CD4-positive, alpha-beta T cell treated with Interleukin-17A for 4 hours (primary cell): ENCODE results near the gene OTOA.
"Not testable (repeated sequence)": the region's sequence is repeated elsewhere in the genome, so short reads cannot be mapped to it uniquely, and the experiment has no call there.

Experiments used
- DNase-seq: peaks from one replicate; pipeline ENCODE4 v3.0.0-alpha.2; 2020; ENCODE audit warnings: mixed read lengths

Gene OTOA

DNA sequence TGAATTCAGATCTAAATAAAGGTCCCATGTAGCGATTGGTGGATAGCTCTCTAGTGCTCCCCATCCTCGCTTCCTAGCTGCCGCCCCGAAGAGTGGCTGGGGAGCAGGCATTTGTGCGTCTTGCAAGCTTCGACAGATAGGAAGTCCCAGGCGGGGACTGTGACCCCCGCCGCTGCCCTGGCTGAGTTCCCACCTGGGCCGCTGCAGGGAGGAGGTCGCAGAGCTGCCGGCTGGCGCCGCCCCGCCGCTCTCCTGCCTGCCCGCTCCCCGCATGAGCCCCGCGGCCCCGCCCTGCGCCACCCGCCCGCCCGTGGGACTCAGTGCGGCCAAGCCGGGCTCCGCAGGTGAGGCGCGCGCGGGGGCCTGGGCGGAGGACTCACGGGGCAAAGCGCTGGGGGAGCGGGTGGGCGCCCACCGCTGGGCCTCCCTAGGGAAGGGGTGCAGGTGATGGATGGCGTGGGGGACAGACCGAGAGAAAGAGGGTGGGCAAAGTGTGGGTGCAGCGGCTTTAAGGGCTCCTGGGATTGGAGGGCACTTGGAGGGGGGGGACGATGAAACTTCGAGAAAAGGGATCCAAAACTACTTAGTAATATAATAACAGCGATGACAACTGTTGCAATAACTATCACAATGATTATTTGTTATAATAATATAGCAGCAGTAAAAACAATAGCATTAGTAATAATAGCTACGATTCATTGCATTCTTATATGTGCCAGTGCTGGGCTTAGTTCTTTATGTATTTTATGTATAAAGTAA lies at the start of gene OTOA:
TSS of gene OTOA (plus strand) at position 80 of the 759 bp plus-strand sequence. CDS start 14,547 bp downstream, outside the sequence.
- DNase-seq = peak; percentile 63

DNA sequence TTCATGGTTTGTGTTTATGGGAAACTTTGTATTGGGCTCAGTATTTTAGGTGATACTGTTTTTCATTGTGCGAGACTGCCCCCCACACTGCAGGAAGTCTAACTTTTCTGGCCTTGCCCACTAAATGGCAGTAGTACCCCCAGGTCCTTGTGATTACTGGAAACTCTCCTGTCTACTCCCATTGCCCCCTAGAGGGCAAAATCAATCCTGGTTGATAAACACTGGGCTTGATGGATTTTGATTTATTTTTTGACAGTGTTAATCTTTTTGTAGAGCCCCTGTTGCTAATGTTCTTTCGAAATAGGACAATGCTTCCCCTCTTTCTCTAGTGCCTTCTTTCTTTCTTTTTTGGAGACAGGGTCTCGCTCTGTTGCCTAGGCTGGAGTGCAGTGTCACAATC lies 48.9 kb upstream of the OTOA start:
- DNase-seq = no peak

DNA sequence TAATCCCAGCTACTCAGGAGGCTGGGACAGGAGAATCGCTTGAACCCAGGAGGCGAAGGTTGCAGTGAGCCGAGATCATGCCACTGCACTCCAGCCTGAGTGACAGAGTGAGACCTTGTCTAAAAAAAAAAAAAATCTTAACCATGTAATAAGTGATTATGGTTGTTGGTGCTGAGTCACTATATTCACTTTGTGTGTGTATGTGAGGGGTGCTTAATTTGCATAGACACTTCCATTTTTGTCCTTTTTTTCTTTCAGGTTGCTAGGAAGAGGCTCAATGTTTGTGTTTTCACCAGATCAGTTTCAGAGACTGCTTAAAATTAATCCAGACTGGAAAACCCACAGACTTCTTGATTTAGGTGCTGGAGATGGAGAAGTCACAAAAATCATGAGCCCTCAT lies 46.2 kb upstream of the OTOA start:
- no peak for DNase-seq

DNA sequence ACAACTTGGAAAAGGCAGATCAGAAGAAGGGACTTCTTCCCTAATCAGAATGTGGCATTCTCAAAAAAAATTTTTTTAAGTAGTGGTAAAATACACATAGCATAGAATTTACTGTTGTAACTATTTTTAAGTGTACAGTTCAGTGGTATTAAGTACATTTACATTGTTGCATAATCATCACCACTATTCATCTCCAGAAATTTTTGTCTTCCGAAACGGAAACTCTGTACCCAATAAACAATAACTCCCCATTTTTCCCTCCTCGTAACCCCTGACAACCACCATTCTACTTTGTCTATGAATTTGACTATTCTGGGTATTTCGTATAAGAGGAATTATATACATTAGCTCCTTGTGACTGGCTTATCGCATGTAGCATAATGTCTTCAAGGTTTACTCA lies 45.5 kb upstream of the OTOA start:
- DNase-seq = no peak

DNA sequence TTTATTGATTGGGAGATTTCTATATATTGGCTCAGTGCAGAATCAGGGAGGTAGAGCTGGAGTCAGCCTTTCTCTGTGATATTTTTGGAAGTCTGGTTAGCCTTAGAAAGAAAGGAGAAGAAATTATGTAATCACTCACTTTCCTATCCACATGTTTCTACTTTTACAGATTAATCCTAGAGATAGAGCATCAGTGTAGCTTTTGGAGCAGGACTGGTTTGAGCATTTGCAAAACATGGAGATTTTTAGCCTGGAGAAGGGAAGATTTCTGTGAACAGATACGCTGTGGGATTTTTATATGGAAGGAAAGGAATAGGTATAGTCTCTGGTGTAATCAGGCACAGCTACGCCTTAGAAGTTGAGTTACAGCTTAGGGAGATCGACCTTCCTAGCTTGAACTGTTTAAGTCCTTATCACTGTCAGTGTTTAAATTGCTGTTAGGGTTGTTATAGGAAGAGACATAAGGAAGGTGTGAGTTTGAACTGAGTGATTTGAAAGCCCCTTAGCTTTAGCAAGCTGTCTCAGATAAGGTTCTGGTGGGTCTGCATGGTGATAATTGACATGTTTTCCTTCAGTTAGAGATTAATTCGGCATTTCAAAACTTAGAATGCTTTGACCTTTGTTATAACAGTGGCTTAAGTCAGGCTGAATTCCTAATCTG lies 43.9 kb upstream of the OTOA start:
- no peak for DNase-seq

DNA sequence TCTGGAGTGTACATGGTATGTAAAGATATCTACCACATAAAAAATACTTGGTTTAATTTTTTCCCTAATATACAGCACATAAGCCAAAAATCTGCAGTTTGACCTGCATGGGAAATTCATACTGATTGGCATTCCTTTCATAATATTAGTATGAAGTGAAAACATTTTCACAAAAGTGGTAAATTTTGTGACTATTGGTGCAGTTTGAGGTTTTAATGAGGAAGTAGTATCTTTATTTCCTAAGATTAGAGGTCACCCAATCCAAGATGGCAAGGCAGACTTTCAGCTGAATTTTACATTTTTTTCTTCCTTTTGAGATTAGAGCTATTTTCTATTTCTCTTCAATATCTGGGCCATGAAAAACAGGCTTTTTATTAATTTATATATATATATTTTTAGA lies 43.2 kb upstream of the OTOA start:
- DNase-seq = no peak

DNA sequence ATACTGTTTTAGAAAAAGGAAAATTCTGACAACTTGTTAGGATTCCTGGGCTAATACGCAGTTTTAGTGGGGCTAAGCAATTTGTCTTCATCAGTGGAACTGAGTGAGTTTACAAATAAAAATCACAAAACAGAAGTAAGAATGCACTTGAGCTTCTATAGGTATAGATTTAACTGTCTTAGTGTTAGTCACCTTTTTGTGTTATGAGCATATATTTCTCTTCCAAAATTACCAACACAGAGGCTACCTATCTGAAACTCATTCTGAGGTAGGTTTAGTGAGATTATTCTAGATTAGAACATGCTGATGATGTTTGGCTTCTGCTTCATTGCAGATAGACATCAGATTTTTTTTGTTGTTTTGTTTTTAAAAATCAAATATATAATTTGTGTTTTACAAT lies 41.2 kb upstream of the OTOA start:
- DNase-seq = no peak

DNA sequence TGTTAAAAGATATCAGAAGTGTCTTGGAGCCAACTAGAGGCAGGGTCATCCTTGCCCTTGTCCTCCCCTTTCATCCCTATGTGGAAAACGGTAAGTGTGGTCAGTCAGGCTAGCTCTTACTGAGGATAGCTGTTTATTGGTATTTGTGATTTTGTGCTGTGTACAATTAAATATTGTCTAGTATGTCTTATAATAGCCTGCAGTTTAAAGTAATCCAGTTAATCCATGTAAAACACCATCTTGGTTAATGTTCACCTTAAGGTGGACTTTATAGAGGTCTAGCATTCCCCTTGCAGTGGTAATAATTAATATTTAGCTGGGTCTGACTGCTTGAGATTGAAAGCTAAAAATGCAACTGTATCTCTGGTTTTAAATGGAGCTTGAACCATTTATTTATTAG lies 38.7 kb upstream of the OTOA start:
- no peak for DNase-seq

DNA sequence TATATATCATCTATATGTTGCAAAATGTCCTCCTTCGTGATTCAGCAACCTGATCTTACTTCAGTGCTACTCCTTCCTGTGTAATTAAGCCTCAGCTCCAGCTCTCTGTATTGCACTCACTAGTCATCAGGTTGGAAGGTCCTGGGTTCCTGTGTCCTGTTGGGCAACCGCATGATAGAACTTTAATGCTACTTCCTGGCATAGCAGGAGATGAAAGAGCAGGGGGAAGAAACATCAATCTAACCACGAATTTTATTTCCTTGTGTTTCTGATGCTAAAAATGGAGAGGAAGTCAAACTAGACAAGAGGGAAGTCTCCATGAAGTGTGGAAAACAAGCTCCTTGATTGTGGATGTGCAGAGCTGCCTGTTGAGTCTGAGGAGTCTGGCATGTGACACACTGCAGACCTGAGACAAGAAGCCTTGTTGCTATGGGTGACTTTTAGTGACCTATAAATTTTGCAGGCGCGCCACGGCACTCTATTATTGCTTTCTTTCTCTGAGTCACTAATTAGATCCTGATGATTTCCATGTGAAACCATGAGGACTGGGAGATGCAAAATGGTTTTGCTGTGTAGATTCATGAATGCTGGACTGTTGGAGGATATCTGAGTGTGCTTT lies 37.0 kb upstream of the OTOA start:
- peak; percentile 37 for DNase-seq

DNA sequence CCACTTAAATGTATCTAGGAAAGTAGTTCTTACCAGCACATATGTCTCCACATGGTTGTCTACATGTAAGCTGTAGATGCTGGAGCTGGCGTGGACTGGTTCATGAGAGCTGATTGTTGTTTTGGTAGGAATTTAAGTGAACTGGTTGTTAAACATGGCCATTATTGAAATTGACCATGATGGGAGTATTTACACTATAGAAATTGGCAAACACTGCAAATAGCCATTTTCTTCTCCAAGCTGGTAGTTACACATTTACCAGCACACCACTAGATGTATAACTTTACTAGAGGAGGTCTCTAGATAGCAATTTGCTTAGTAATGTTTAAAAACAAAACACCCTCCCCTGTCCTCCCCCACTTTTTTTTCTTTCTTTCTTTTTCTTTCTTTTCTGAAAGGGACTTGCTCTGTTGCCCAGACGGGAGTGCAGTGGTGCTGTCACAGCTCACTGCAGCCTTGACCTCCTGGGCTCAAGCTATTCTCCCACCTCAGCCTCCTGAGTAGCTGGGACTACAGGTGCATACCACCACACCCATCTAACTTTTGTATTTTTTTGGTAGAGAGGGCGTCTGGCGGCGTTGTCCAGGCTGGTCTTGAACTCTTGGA lies 35.5 kb upstream of the OTOA start:
- DNase-seq = no peak

DNA sequence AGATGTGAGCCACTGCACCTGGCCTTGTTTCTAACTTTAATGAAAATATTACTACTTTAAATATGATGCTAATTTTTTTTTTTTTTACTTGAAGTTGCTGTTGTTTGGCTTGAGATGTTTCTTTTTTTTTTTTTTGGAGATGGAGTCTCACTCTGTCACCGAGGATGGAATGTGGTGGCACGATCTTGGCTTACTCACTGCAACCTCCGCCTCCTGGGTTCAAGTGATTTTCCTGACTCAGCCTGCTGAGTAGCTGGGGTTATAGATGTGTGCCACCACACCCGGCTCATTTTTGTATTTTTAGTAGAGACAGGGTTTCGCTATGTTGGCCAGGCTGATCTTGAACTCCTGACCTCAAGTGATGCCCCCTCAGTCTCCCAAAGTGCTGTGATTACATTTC lies 35.0 kb upstream of the OTOA start:
- DNase-seq = no peak

DNA sequence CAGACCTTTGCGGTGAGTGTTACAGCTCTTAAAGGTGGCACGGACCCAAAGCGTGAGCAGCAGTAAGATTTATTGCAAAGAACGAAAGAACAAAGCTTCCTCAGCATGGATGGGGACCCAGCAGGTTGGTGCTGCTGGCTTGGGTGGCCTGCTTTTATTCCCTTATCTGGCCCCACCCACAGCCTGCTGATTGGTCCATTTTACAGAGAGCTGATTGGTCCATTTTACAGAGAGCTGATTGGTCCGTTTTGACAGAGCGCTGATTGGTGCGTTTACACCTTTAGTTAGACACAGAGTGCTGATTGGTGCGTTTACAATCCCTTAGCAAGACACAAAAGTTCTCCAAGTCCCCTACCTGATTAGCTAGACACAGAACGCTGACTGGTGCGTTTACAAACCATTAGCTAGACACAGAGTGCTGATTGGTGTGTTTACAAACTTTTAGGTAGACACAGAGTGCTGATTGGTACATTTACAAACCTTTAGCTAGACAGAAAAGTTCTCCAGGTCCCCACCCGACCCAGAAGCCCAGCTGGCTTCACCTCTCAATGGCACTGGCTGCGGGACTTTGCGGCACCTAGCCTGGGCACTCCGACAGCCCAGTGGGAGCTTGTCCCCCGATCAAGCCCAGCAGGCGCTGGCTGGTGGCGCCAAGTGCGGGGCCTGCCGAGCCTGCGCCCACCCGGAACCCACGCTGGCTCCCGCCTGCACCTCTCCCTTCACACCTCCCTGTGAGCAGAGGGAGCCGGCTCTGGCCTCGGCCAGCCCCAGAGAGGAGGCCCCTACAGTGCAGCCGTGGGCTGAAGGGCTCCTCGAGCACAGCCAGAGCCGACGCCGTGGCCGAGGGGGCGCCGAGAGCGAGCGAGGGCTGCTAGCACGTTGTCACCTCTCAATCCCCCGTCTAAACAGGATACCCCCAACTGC lies 33.9 kb upstream of the OTOA start:
- not testable (repeated sequence) for DNase-seq

DNA sequence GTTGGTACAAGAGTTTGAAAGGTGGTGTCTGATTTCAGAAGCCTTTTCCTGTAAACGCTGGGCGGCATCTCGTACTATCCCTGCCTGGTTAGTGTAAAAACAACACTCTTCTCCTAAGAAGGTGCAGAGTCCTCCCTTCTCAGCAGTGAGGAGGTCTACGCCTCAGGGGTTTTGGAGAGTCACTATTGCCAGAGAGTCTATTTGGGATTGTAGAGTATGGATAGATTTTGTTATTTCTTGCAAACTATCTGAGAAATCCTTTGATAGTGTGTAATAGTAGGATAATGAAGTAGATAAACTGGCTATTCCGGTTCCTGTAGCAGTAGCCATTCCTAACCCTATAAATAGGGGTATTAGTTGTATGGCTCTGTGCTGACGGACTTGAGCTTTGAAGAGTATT lies 32.9 kb upstream of the OTOA start:
- not testable (repeated sequence) for DNase-seq

DNA sequence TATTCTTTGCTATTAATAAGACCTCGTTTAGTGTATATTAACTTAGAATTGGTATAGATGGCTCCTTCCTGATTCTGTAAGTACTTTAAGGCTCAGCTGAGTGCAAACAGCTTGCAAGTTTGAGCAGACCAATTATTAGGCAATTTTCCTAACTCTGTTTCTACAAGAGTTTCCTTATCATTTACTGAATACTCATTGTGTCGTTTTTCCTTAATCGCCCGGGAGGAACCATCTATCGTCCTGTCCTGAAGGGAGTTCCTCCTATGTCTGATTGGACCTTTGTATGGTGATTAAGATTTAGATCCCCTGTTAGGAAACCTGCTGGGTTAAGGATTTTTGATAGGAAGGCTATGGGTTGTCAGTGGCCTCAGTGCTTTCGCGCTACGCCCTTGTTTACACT lies 32.4 kb upstream of the OTOA start:
- DNase-seq = not testable (repeated sequence)

DNA sequence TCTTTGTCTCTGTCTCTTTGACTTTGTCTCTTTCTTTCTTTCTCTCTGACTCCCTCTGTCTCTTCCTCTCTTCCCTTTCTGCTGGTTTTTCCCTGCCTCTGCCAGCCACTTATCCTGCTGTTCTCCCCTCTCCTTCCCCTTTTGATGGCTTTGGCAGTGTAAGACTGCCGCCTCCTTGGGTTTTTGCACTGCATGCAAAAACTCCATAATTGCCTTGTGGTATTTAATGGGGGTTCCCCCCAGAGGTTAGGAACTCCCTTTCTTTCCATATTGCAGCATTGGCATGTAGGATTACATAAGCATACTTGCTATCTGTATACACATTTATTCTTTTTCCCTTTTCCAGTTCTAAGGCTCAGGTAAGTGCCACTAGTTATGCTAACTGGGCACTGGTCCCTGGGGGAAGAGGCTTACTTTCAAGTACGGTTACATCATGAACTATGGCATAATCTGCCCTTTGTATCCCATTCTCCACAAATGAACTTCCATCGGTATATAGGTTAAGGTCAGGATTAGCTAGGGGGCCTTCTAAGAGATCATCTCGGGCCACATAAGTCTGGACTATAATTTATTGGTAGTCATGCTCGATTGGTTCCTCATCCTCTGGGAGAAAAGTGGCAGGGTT lies 31.7 kb upstream of the OTOA start:
- DNase-seq = not testable (repeated sequence)

DNA sequence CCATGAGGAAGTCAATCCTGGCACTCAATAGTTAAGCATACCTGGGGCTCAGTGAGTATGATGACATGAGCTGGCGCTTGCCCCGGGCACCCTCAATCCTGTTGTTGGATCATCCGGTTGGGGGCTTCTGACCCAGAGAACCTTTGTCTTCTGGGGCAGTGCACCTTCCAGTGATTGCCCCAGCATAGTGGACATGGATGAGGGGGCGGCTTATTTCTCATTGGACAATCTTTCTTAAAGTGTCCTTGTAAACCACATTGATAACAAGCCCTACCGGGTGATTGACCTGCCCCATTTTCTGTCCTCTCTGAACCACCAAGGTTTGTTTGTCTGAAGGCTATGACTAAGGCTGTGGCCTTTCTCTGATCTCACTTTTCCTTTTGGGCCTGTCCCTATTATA lies 29.6 kb upstream of the OTOA start:
- DNase-seq = no peak

DNA sequence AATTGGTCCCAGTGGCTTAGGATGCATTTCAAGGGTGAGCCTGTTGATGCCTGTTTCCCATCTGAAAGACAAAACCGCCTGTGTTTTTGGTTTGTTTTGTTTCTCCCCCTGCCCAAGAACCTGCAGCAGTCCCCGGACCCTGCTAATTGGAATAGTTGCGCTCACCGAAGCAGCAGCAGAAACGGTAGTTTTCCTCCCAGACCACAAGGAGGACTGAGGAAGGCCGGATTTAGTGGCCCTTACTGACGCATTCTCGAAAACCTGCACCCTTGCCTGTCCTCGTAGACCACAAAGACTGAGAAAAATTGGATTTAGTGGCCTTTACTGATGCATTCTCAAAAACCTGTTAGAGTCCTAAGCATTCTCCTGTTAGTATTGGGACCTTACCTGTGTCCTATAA lies 28.1 kb upstream of the OTOA start:
- not testable (repeated sequence) for DNase-seq

DNA sequence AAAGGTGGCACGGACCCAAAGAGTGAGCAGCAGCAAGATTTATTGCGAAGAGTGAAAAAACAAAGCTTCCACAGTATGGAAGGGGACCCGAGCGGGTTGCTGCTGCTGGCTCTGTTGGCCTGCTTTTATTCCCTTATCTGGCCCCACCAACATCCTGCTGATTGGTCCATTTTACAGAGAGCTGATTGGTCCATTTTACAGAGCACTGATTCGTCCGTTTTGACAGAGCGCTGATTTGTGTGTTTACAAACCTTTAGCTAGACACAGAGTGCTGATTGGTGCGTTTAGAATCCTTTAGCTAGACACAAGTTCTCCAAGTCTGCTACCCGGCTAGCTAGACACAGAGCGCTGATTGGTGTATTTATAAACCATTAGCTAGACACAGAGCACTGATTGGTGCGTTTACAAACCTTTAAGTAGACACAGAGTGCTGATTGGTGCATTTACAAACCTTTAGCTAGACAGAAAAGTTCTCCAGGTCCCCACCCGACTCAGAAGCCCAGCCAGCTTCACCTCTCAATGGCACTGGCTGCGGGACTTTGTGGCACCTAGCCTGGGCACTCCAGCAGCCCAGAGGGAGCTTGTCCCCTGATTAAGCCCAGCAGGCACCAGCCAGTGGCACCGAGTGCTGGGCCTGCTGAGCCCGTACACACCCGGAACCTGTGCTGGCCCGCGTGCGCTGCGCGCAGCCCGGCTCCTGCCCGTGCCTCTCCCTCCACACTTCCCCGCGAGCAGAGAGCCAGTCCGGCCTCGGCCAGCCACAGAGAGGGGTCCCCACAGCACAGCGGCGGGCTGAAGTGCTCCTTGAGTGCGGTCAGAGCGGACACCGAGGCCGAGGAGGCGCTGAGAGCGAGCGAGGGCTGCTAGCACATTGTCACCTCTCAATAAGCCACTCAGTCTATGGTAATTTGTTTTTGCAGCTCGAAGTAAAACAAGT lies 26.5 kb upstream of the OTOA start:
- no peak for DNase-seq

DNA sequence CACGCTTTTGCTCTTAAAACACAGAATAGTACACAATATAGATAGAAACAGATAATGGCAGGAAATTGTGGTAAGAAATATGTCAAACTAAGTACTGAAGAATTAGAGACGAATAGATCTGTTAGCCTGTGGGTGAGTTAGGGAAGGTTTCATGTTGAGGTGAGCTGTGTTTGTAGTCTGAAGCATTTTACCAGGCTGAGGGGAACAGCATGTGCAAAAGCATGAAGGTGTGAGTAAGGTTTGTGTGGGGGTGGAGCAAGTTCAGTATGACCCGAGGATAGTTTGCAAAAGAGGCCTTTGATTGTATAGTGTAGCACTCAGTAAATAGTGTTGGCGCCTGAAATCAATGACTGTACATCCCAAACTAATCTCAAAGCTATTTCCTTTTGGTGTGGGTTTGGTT lies 25.2 kb upstream of the OTOA start:
- peak; percentile 47 for DNase-seq

DNA sequence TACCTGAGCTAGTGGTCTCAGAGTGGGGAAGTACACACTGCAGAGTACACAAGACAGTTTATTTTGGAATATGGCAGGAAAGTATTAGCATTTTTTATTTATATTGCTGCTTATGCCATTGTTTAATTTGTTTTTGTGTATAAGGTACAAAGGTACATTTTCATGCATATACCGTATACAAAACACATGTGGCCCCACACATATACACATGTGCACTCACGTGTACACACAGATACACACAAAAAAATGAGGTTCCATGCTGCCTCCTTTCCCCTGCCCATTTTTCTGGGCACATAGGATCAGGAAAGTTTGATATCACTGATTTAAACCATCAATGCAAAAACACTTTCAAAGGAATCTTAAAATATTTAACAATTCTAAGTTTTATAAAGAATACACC lies 24.3 kb upstream of the OTOA start:
- no peak for DNase-seq

DNA sequence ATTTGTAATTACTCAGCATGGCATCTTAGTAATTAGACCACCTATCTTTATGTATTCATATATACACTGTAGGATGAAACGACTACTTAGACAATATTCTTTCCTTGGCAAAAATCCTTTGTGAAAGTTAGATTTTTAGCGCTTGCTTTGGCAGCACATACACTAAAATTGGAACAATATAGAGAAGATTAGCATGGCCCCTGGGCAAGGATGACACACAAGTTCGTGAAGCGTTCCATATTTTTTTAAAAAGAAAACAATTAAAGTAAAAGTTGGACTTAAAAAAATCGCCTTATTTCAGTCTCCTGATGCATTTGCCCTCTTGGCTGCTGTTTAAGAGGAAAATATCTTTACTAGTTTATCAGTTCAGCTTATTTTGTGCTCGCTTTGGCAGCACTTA lies 21.9 kb upstream of the OTOA start:
- DNase-seq = no peak
